GM19328 (cell line): ENCODE results near the gene SUCLA2.

Experiments
- ATAC-seq: cut with Tn5 transposase; IDR thresholded peaks from one replicate; pipeline ENCODE4 v1.9.1; 2021; ENCODE audit warnings: mild to moderate bottlenecking, moderate library complexity; ENCODE audit not compliant: unreplicated experiment

SUCLA2 gene

GRCh38 chr13:47904891-47905290, 96.2 kb downstream of the SUCLA2 start:
- no peak for ATAC-seq

GRCh38 chr13:47904241-47904640, 96.8 kb downstream of the SUCLA2 start:
- ATAC-seq: no peak

- no peak for ATAC-seq
Observed at GRCh38 chr13:47903836-47904235, 97.2 kb downstream of the SUCLA2 start.

DNA sequence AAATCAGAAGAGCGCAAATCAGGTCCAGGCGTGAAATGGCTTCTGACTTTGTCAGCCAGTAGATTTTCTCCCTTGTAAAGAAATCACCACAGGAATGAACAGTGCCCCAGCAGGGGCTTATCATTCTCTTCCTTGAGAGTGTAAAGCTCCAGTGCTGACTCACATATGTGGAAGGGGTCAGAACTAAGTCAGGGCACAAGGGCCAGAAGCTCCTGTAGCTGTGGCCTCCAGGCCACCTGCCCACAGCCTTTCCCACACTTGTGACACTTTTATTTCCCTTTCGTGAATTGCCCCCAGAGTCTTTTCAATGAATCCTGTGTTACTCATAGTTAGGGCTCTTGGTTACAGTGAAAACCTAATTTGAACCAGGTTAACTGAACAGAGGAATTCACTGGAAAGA, 99.6 kb downstream of the SUCLA2 start:
- no peak for ATAC-seq

GRCh38 chr13:47898080-47898479, 103.0 kb downstream of the SUCLA2 start:
- ATAC-seq: no peak

DNA sequence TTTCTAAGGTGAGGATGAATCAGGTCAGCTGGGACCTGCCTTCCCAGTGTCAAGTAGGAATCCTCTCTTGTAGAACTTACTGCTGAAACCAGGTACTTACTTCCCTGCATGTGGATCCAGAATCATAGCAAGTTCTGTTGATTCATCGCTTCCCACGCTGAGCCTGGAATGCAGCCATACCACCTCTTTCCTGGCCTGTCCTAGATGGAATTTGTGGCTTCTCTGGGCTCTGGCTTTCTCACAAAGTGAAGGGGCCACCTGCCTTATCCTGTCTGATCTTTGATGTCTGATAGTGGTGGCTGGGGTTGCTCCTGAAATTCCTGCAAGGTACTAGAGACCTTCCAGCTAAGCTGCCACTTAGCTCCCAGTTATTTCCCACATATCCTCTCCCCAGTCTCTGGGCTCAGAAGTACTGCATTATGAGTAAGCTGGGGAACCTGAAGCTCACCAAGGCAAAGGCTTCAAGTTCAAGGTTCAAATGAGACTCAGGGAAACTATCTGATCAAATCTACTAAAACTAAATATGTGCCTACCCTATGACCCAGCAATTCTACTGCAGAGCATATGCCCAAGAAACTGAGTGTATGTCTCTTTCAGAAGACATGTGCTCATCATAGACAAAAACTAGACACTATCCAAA, 103.5 kb downstream of the SUCLA2 start:
- no peak for ATAC-seq

- no peak for ATAC-seq
Observed at GRCh38 chr13:47896546-47896945, 104.5 kb downstream of the SUCLA2 start.

DNA sequence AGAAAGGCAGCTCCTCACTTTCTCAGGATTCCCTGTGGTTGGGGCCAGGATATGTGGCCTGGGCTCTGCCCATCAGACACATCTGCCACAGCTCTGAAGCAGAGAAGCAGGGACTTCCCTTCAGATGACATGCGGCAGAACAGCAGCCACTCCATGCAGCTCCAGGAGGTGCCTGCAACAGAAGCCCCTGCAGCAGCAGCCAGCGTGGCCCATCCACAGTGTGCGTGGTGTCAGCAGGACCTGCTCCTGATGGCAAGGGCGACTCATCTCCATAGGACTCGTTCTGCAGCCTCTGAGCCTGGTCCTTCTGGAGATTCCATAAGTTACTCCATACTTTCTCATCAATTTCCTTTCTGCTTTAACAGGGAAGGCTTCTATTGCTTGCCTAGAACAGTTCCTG, 105.0 kb downstream of the SUCLA2 start:
- ATAC-seq: no peak

DNA sequence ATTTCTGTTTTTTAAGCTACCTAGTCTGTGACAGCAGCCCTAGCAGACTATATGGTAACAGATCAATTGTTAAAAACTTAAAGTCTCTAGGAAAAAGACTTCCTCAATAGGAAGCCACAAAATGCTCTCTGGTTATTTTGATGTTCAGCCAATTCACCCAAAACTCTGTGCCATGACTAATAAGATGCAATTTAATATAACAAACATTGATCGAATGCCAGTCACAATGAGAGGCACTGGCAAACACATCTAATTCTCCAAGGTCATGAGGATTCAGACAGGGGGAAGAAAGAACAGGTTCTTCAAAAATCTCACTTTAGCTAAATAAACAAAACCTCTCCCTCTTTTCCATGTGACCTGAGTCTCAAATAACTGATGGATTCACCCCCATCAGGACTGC, 107.5 kb downstream of the SUCLA2 start:
- ATAC-seq: no peak
